Measurements from ENCODE around the gene DPF3.

- TF ChIP-seq, protein P1, sequence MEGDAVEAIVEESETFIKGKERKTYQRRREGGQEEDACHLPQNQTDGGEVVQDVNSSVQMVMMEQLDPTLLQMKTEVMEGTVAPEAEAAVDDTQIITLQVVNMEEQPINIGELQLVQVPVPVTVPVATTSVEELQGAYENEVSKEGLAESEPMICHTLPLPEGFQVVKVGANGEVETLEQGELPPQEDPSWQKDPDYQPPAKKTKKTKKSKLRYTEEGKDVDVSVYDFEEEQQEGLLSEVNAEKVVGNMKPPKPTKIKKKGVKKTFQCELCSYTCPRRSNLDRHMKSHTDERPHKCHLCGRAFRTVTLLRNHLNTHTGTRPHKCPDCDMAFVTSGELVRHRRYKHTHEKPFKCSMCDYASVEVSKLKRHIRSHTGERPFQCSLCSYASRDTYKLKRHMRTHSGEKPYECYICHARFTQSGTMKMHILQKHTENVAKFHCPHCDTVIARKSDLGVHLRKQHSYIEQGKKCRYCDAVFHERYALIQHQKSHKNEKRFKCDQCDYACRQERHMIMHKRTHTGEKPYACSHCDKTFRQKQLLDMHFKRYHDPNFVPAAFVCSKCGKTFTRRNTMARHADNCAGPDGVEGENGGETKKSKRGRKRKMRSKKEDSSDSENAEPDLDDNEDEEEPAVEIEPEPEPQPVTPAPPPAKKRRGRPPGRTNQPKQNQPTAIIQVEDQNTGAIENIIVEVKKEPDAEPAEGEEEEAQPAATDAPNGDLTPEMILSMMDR (IDR thresholded peaks at IDR 0.05), result no peak
- no peak for TF ChIP-seq EZH2 (IDR thresholded peaks at IDR 0.05; ENCODE audit: borderline replicate concordance, insufficient read depth, low read depth, low read length, poor library complexity, severe bottlenecking)
These were observed 63.5 kb downstream of the DPF3 start for GRCh38 chr14:72830356-72830755.

Measured in B cell (primary cell).